COR-L47 (cell line): ENCODE results near the gene UBE2S.

Source experiments
- DNase-seq: peaks from one replicate; lab custom pipeline; 2025; lab: John Stamatoyannopoulos, UW

Gene UBE2S

GRCh38 chr19:55362174-55362989 lies 45.2 kb downstream of the UBE2S start:
- DNase-seq = no peak

- DNase-seq = no peak
These were observed 46.7 kb downstream of the UBE2S start for GRCh38 chr19:55360902-55361301.

GRCh38 chr19:55358943-55359908 lies 48.4 kb downstream of the UBE2S start:
- peak; percentile 81 for DNase-seq

GRCh38 chr19:55358493-55358892 lies 49.1 kb downstream of the UBE2S start:
- no peak for DNase-seq

GRCh38 chr19:55355213-55355821 lies 52.3 kb downstream of the UBE2S start:
- peak; percentile 14 for DNase-seq

- no peak for DNase-seq
These were observed 52.8 kb downstream of the UBE2S start, which contains the start of gene COX6B2 for GRCh38 chr19:55354698-55355212. TSS of gene COX6B2 (minus strand) at chr19:55354719. CDS start at chr19:55354521, 198 bp downstream.

- no peak for DNase-seq
These were observed 53.5 kb downstream of the UBE2S start for GRCh38 chr19:55353803-55354697.

GRCh38 chr19:55353356-55353802 lies 54.2 kb downstream of the UBE2S start:
- DNase-seq = no peak

GRCh38 chr19:55352549-55353145 lies 54.9 kb downstream of the UBE2S start:
- DNase-seq = no peak

- no peak for DNase-seq
These were observed 55.5 kb downstream of the UBE2S start for GRCh38 chr19:55352040-55352439.

- no peak for DNase-seq
These were observed 56.8 kb downstream of the UBE2S start for GRCh38 chr19:55350620-55351315.
